ENCODE data around the gene EXOC6B.

DNA sequence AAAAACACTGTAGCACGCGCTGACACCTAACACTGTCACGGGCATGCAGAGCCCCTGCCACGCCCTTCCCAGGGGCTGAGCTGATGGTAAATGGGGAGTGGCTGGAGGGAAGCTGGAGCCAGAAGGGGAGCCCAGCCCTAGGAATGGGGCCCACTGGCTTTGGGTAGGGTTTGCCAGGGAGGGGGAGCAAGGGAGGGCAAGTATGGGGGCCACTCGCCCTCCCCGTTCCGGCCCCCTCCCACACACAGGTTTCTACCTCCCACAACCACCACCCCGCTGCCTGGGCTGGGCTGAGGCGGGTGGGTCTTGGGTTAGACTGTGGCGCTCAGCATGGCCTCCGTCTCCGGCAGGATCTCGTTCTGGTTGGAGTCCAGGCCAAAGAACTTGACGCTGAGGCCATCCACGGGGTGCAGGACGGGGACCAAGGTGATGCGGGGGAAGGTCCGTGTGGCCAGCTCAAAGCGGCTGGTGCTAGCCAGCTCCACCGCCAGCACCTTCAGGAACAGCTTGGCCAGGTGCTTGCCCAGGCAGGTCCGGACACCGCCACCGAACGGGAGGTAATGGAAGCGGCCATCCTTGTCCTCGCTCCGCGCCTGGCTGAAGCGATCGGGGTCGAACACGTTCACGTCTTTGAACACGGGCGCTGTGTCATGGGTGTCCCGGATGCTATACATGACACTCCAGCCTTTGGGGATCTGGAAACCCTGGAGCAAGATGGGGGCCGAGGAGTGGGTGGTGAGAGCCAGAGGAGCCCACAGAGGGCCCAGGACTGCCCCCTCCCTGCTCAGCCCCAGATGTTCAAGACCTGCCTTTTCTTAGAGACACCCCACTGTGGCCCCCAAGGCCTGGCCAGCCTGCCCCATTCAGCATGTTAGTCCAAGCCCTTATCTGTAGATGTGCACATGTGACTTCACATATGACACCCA lies 693.7 kb downstream of the EXOC6B start:
- no peak for TF ChIP-seq PATZ1 (CRISPR knock-in tag; IDR thresholded peaks at IDR 0.05; ENCODE audit: borderline replicate concordance)
- no peak for TF ChIP-seq PPARA (CRISPR knock-in tag; IDR thresholded peaks at IDR 0.05; ENCODE audit: borderline replicate concordance)
- peak; percentile 37; the same call in 1 of the 2 replicates for TF ChIP-seq ESRRG (CRISPR knock-in tag; IDR thresholded peaks at IDR 0.05)
- no peak for TF ChIP-seq TOX (CRISPR knock-in tag; IDR thresholded peaks at IDR 0.05; ENCODE audit: borderline replicate concordance)
- TF ChIP-seq ZFP30 (CRISPR knock-in tag; IDR thresholded peaks at IDR 0.05): 0 out of 2 replicates have a peak, but pooled peaks have one; percentile 36

Data from SK-N-SH treated with all-trans-retinoic acid at 6 μM for 48 hours (cell line).